GM13977 (cell line): ENCODE measurements around the gene MAPKAP1.
A peak's percentile ranks its signal among the peaks of the same experiment; 100 is the strongest.

Experiments
- DNase-seq: peaks from one replicate; pipeline ENCODE4 v3.0.0; 2012; ENCODE audit warnings: low spot score
- CTCF ChIP-seq: IDR thresholded peaks from 2 replicates; pipeline ENCODE4 v1.5.1; 2012; ENCODE audit warnings: mild to moderate bottlenecking, control low read depth; ENCODE audit not compliant: insufficient read depth; ENCODE audit errors: extremely low read depth, missing control alignments
- in situ Hi-C: fragments of 300-500 bp; cut with MboI; formaldehyde crosslinking; loops from one replicate; pipeline ENCODE4 v1.12.0; 2022; ENCODE audit warnings: low sequenced_read_pairs, low pct_unique_long_range_greater_than_20kb, mixed read lengths, inconsistent platforms; ENCODE audit not compliant: unreplicated experiment

MAPKAP1 gene

GRCh38 chr9:125633116-125633745 is 73.8 kb downstream of the MAPKAP1 start:
- no peak for DNase-seq
- in situ Hi-C loops = no loop called here
- TF ChIP-seq CTCF = no peak

GRCh38 chr9:125632321-125633115 is 74.5 kb downstream of the MAPKAP1 start:
- peak; percentile 57 for DNase-seq
- in situ Hi-C loops = no loop called here

GRCh38 chr9:125631391-125632085 is 75.5 kb downstream of the MAPKAP1 start:
- peak; percentile 62 for DNase-seq
- peak; percentile 64 for TF ChIP-seq CTCF
- in situ Hi-C loops = no loop called here

More at GRCh38 chr9:125632321-125633115, 74.5 kb downstream of the MAPKAP1 start:
- no peak for TF ChIP-seq CTCF

- DNase-seq = no peak
- no peak for TF ChIP-seq CTCF
- in situ Hi-C loops = no loop called here
These were observed 76.6 kb downstream of the MAPKAP1 start for GRCh38 chr9:125630436-125630835.

GRCh38 chr9:125629446-125629845 is 77.6 kb downstream of the MAPKAP1 start:
- in situ Hi-C loops = no loop called here
- no peak for TF ChIP-seq CTCF
- no peak for DNase-seq

GRCh38 chr9:125626187-125626586 is 80.8 kb downstream of the MAPKAP1 start:
- no peak for TF ChIP-seq CTCF
- DNase-seq = no peak
- in situ Hi-C loops = no loop called here
